GDM1 (cell line): ENCODE results near the gene TGFB2.

Experiments
- DNase-seq: peaks from one replicate; lab custom pipeline; 2025; lab: John Stamatoyannopoulos, UW

TGFB2 gene

DNA sequence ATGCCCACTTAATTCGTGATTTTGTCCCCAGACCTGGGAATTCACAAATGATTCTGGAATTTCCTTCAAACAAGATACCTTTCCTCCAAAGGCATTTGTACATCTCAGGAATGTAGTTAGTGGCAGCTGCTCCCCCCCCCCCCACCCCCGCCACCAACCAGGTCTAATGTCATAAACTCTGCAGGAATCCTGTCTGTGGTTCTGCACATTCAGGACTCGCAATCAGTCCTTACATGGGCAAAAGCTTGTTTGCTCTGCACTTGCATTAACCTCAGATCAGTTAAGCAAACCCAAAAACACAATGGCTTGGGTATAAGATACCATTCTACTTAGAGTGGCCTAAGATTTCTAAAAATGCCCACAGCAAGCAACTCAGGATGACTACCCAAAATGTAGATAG, 143.8 kb downstream of the TGFB2 start:
- DNase-seq, result no peak

DNA sequence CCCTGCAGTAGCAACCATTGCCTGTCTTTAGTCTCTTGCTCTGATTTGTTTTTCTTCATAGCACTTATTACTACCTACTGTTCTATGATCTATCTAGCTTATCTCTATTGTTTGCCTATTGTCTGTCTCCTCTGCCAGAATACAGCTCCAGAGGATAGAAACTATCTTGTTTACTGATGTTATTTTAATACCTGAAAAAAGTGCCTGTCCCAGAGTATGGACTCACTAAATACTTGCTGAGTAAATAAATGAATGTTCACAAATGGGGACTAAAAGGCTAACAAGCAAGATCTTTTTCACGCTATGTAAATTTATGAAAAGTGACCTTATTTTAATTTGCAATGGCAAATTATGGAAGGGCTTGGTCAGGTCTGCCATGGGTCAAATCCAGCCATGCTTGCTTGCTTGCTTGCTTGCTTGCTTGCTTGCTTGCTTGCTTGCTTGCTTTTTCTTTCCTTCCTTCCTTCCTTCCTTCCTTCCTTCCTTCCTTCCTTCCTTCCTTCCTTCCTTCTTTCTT, 145.3 kb downstream of the TGFB2 start:
- DNase-seq, result no peak

DNA sequence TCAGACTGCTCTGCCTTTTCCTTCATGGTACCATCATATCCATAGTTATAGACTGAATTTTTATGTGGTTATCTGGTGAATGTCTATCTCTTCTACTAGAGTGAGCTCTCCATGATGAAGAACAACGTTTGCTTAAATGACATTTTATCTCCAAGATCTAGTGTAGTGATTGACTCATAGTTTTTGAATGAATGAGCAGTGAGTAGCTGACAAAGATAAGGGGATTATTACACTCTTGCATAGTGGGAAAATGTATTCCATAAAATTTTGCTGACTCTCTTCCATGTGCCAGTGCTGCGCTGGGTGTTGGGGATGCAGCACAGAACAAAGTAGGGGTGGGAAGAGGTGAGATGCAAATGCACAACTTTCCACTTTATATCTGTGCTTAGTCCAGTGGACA, 147.7 kb downstream of the TGFB2 start:
- no peak for DNase-seq

DNA sequence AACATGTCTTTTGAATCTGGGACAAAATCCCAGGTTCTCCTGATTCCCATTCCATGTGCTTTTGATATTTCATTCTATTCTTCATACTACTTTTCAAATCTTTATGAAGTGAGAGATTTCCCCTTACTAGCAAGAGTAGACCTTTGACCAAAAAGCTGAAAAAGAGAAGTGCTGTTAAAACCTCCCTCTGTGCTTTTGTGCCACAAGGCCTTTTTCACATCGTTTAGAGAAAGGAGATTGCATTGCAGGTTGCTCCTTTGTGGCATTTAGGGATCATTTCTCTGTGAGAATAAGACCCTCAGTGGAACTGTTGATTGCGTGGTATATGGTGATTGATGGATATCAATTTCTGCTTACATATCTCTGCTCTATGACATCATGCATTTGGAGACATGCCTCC, 148.8 kb downstream of the TGFB2 start:
- no peak for DNase-seq
